ENCODE measurements around the gene ANGEL1.

The ANGEL1 gene, protein sequence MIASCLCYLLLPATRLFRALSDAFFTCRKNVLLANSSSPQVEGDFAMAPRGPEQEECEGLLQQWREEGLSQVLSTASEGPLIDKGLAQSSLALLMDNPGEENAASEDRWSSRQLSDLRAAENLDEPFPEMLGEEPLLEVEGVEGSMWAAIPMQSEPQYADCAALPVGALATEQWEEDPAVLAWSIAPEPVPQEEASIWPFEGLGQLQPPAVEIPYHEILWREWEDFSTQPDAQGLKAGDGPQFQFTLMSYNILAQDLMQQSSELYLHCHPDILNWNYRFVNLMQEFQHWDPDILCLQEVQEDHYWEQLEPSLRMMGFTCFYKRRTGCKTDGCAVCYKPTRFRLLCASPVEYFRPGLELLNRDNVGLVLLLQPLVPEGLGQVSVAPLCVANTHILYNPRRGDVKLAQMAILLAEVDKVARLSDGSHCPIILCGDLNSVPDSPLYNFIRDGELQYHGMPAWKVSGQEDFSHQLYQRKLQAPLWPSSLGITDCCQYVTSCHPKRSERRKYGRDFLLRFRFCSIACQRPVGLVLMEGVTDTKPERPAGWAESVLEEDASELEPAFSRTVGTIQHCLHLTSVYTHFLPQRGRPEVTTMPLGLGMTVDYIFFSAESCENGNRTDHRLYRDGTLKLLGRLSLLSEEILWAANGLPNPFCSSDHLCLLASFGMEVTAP

DNA sequence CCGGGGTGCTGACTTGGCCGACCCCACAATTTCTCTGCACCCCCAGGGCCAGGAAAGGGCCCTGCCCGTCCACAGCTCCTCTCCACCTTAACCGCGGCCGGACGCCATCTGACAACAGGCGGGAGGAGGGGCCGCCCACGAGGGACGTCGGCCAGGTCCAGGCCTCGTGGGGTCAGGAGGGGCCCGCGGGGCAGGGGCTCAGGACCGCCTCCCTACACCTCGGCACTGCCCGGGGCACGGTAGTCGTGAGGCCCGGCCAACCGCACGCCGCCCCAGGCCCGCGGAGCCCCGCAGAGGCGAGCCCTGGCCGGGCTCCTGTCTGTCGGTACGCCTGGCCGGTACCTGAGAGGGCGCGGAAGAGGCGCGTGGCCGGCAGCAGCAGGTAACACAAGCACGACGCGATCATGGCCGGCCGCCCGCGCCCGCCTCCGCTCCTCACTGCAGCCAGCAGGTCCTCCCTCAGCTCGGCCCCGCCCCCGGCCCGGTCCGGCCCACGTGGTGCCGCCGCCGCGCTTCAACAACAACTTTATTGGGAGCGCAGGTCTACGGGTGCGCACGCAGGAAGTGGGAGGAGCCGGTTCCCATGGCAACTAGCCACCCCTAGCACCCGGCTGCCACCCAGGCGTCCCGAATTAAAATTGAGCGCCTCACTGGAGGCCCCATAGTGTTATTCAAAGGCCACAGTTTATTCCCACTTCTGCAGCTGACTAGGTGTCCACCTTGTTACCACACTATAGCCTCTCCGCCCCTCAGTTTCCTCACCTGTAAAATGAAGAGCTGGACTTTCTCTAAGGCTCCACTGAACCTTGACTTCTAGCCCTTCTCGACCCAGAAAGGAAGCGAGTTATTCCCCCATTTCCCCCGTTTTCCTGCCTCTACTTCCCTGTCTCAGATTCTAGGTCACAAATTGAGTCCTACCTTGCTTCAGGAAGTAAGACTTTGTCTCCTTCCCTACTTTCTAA lies at the start of gene ANGEL1:
Gene ANGEL1, minus strand, starts transcription at position 461 of the 962 bp plus-strand sequence. Its CDS starts 55 bp downstream, at position 406.
- TF ChIP-seq, protein P1, sequence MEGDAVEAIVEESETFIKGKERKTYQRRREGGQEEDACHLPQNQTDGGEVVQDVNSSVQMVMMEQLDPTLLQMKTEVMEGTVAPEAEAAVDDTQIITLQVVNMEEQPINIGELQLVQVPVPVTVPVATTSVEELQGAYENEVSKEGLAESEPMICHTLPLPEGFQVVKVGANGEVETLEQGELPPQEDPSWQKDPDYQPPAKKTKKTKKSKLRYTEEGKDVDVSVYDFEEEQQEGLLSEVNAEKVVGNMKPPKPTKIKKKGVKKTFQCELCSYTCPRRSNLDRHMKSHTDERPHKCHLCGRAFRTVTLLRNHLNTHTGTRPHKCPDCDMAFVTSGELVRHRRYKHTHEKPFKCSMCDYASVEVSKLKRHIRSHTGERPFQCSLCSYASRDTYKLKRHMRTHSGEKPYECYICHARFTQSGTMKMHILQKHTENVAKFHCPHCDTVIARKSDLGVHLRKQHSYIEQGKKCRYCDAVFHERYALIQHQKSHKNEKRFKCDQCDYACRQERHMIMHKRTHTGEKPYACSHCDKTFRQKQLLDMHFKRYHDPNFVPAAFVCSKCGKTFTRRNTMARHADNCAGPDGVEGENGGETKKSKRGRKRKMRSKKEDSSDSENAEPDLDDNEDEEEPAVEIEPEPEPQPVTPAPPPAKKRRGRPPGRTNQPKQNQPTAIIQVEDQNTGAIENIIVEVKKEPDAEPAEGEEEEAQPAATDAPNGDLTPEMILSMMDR (IDR thresholded peaks at IDR 0.05; ENCODE audit: control insufficient read depth, insufficient read depth, low read depth, low read length, missing control alignments) = no peak
- DNase-seq (ENCODE audit: low read depth) = peak; percentile 53
- peak within 1 kb of the TSS; percentile 95 for H3K4me3 ChIP-seq (ENCODE audit: control insufficient read depth, low read depth, low read length)

DNA sequence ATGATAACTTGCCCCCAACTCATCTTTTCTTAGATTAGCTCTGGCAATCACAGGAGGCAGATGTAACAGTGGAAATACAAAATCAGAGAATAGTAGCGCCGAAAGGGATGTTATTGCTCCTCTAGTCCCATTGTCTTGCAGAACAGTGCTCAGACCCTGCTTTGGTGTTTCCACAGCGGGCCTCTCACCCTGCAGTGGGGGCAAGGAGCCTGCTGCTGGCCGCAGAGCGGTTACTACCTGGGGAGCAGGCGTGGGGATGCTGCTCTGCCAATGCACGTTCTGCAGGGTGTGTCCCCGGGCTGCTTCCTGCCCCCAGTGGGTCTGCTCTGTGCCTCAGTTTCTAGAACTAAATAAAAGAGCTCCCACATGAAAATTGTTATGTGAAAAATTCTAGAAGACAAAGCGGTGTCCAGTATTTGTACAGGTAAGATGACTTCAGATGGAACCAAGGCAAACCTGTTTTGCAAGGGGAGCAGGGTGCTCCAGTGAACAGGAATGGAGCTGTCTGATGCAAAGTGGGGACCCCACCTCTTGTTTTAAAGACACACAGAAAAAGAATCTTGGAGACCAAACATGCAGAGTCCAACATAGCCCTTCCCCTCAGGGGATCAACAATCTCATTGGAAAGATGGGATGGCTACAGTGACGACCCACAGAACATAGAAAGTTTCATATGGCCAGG lies 49.0 kb upstream of the ANGEL1 start:
- TF ChIP-seq, protein P1 (IDR thresholded peaks at IDR 0.05; ENCODE audit: control insufficient read depth, insufficient read depth, low read depth, low read length, missing control alignments) = no peak
- H3K4me3 ChIP-seq (ENCODE audit: control insufficient read depth, low read depth, low read length) = no peak overlapping the region
- no peak for DNase-seq (ENCODE audit: low read depth)

DNA sequence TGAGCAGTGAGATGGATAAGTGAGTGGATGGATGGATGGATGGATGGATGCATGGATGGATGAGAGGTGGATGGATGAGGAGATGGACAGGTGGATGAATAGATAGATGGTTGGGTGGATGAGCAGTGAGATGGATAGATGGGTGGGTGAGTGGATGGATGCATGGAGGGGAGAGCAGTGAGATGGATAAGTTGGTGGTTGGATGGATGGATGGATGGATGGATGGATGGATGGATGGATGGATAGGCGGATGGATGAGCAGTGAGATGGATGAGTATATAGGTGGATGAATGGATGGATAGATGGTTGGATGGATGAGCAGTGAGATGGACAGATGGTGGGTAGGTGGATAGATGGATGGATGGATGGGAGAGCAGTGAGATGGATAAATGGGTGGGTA lies 44.1 kb upstream of the ANGEL1 start:
- no peak overlapping the region for H3K4me3 ChIP-seq (ENCODE audit: control insufficient read depth, low read depth, low read length)
- TF ChIP-seq, protein P1 (IDR thresholded peaks at IDR 0.05; ENCODE audit: control insufficient read depth, insufficient read depth, low read depth, low read length, missing control alignments) = no peak
- DNase-seq (ENCODE audit: low read depth) = no peak

DNA sequence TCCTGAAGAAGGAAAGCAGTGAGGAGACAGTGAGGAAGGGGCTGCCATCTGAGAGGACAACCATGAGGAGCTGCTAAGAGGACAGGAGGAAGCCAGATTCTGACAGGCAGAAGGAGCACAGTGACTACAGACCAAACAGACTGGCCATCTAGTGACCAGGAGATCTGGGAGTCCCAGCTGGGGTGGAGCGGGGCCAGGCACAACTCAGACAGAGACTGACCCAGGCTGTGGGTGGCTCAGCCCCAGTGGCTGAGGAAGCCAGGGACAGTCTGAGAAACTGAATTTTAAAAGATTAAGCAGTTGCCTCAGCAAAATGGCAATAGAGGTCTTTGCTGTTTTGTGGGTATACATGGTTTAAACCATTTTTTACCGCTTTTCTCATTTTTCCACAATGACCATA lies 42.4 kb upstream of the ANGEL1 start:
- DNase-seq (ENCODE audit: low read depth) = no peak
- TF ChIP-seq, protein P1 (IDR thresholded peaks at IDR 0.05; ENCODE audit: control insufficient read depth, insufficient read depth, low read depth, low read length, missing control alignments) = no peak
- no peak overlapping the region for H3K4me3 ChIP-seq (ENCODE audit: control insufficient read depth, low read depth, low read length)

DNA sequence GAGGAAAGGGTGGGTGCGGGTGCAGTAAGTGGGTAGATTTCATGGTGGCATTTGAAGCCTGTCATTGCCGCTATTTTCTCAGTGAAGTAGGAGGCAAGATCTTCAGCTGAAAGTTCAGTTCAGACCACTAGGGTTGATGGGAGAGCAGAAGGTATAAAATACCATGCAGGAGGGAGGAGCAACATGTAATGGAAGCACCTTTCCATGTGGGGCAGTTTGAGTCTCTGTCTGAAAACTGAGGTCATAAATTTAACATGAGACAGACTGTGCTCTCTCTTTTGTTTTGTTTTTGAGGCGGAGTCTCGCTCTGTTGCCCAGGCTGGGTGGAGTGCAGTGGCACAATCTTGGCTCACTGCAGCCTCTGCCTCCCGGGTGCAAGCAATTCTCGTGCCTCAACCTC lies 36.2 kb upstream of the ANGEL1 start:
- DNase-seq (ENCODE audit: low read depth) = no peak
- TF ChIP-seq, protein P1 (IDR thresholded peaks at IDR 0.05; ENCODE audit: control insufficient read depth, insufficient read depth, low read depth, low read length, missing control alignments) = no peak
- no peak overlapping the region for H3K4me3 ChIP-seq (ENCODE audit: control insufficient read depth, low read depth, low read length)
